Naive B cell (primary cell): ENCODE results near the gene TUBB6. TPM values are rescaled to one million over a fixed set of nuclear protein-coding genes. Genes with fewer than 3 reads are reported as not detected.

ENCODE experiments used
- ATAC-seq, 2 donors: fragments of 150-1000 bp; cut with Tn5 transposase; 2 replicates each; pipeline ENCODE4 v1.10.0; 2021; ENCODE audit warnings: low read depth in 2 of 2, mild to moderate bottlenecking in 2 of 2, moderate library complexity in 2 of 2
- DNase-seq: peaks from one replicate; pipeline ENCODE4 v3.0.0; 2022
- H3K27ac Mint-ChIP-seq, 6 donors: one replicate each; pipeline ENCODE4 v1.8.0; 2020 to 2022; ENCODE audit warnings: mild to moderate bottlenecking in 6 of 6, mixed read lengths in 6 of 6, moderate library complexity in 5 of 6, inconsistent platforms in 2 of 6
- H3K27me3 Mint-ChIP-seq, 3 donors: one replicate each; pipeline ENCODE4 v1.8.0; 2021 to 2022; ENCODE audit warnings: mixed read lengths in 3 of 3, mild to moderate bottlenecking in 1 of 3
- H3K36me3 Mint-ChIP-seq, 2 donors: one replicate each; pipeline ENCODE4 v1.8.0; 2020 to 2022; ENCODE audit warnings: mixed read lengths in 2 of 2, inconsistent platforms in 1 of 2, mild to moderate bottlenecking in 1 of 2
- H3K4me1 Mint-ChIP-seq, 3 donors: one replicate each; pipeline ENCODE4 v1.8.0; 2020 to 2022; ENCODE audit warnings: mixed read lengths in 3 of 3, inconsistent platforms in 1 of 3, mild to moderate bottlenecking in 1 of 3, moderate library complexity in 1 of 3
- H3K4me3 Mint-ChIP-seq, 8 donors: one replicate each; pipeline ENCODE4 v1.8.0; 2020 to 2022; ENCODE audit warnings: mild to moderate bottlenecking in 8 of 8, mixed read lengths in 8 of 8, moderate library complexity in 8 of 8, inconsistent platforms in 2 of 8
- H3K9me3 Mint-ChIP-seq, 7 donors: one replicate each; pipeline ENCODE4 v1.8.0; 2020 to 2022; ENCODE audit warnings: mixed read lengths in 7 of 7, mild to moderate bottlenecking in 5 of 7, inconsistent platforms in 2 of 7, moderate library complexity in 1 of 7
- polyA plus RNA-seq, 6 donors: library from polyadenylated mRNA; unstranded; fragments of 300-500 nt; fragmentation: Illumina TruSeq; gene quantifications; one replicate each; pipeline ENCODE4 v1.2.3, GENCODE V29; 2021; ENCODE audit warnings: low read depth in 6 of 6

The TUBB6 gene
- polyA plus RNA-seq, 6 donors from 2014 or later = 28.3 to 56.7 (median 43.6) TPM

GRCh38 chr18:12299862-12300261 lies 8.2 kb upstream of the TUBB6 start:
- ATAC-seq (no peak), DNase-seq (no peak)
- Mint-ChIP-seq H3K4me3 (no peak overlapping the region), H3K27me3 (peaks cover 13 to 24% (median 16%) of the 10 kb centered on the region in 3 donors), H3K9me3 (peaks cover 0 to 3% (median 0%) of the 10 kb centered on the region in 7 donors), H3K4me1 (no peaks in the 10 kb centered on the region), H3K36me3 (no peaks in the 10 kb centered on the region), H3K27ac (peak overlapping the region in 1 of 6 donors; percentile 32)

DNA sequence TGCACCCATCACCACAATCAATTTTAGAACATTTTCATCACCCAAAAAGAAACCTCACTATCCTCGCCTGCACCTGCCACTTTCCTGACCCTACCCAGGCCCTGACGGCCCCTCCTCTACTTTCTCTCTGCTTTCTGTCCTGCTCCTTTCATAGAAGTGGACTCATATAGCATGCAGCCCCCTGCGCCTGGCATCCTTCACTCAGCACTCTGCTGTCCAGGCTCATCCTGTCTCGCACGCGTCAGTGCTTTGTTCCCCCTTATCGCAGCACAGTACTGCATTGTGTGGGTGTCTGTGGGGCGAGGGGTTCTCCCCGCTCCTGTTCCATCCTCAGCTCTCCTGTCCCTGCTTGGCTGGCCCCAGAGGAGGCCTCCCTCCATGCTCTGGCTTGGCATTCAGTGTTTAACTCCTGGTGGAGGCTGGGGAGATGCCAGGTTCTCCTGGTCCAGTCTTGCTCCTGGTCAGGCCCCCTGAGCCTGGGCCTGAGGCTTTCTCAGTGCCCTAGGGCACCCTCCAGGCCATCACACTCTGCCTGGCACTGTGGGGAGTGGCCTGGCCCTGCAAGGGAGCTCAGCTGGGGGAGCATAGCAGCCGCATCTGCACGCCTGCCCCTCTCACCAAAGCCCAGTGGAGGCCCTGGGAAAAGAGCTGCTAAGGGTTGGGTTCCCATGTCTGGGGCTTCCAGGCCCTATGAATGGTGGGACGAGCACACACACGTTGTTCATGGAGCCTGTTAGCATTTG lies 6.6 kb upstream of the TUBB6 start:
- Mint-ChIP-seq H3K36me3 (no peaks in the 10 kb centered on the region), H3K27ac (no peak overlapping the region)

GRCh38 chr18:12302391-12303147 lies 5.5 kb upstream of the TUBB6 start:
- no peak overlapping the region for H3K27ac Mint-ChIP-seq
- ATAC-seq = no peak
- peaks cover 7 to 18% (median 15%) of the 10 kb centered on the region in 3 donors for H3K4me1 Mint-ChIP-seq
- DNase-seq = no peak
- H3K9me3 Mint-ChIP-seq = peaks cover 0 to 3% (median 0%) of the 10 kb centered on the region in 7 donors
- H3K36me3 Mint-ChIP-seq = no peaks in the 10 kb centered on the region
- peaks cover 20 to 36% (median 22%) of the 10 kb centered on the region in 3 donors for H3K27me3 Mint-ChIP-seq
- peak overlapping the region in 1 of 8 donors; percentile 23 for H3K4me3 Mint-ChIP-seq

More for the DNA sequence above, 6.6 kb upstream of the TUBB6 start:
- H3K9me3 Mint-ChIP-seq = peaks cover 0 to 3% (median 0%) of the 10 kb centered on the region in 7 donors
- peaks cover 13 to 36% (median 22%) of the 10 kb centered on the region in 3 donors for H3K27me3 Mint-ChIP-seq
- DNase-seq = no peak
- ATAC-seq = no peak
- H3K4me3 Mint-ChIP-seq = no peak overlapping the region
- peaks cover 0 to 7% (median 3%) of the 10 kb centered on the region in 3 donors for H3K4me1 Mint-ChIP-seq

GRCh38 chr18:12304351-12305210 lies 3.5 kb upstream of the TUBB6 start:
- Mint-ChIP-seq H3K9me3 (peaks cover 0 to 3% (median 0%) of the 10 kb centered on the region in 7 donors), H3K4me3 (peak overlapping the region in 5 of 8 donors; percentile 5 to 53 (median 24)), H3K4me1 (peaks cover 10 to 26% (median 18%) of the 10 kb centered on the region in 3 donors), H3K36me3 (no peaks in the 10 kb centered on the region), H3K27ac (peak overlapping the region in 1 of 6 donors; percentile 76), H3K27me3 (peaks cover 18 to 25% (median 22%) of the 10 kb centered on the region in 3 donors)
- ATAC-seq (no peak), DNase-seq (no peak)

- peaks cover 0 to 3% (median 0%) of the 10 kb centered on the region in 7 donors for H3K9me3 Mint-ChIP-seq
- peaks cover 13 to 28% (median 22%) of the 10 kb centered on the region in 3 donors for H3K4me1 Mint-ChIP-seq
- H3K4me3 Mint-ChIP-seq = peak overlapping the region in 2 of 8 donors; percentile 5 to 53
- ATAC-seq = no peak
- DNase-seq = no peak
- no peak overlapping the region for H3K27ac Mint-ChIP-seq
- H3K27me3 Mint-ChIP-seq = peaks cover 15 to 22% (median 21%) of the 10 kb centered on the region in 3 donors
- no peaks in the 10 kb centered on the region for H3K36me3 Mint-ChIP-seq
These were observed 2.8 kb upstream of the TUBB6 start for GRCh38 chr18:12305211-12305610.

DNA sequence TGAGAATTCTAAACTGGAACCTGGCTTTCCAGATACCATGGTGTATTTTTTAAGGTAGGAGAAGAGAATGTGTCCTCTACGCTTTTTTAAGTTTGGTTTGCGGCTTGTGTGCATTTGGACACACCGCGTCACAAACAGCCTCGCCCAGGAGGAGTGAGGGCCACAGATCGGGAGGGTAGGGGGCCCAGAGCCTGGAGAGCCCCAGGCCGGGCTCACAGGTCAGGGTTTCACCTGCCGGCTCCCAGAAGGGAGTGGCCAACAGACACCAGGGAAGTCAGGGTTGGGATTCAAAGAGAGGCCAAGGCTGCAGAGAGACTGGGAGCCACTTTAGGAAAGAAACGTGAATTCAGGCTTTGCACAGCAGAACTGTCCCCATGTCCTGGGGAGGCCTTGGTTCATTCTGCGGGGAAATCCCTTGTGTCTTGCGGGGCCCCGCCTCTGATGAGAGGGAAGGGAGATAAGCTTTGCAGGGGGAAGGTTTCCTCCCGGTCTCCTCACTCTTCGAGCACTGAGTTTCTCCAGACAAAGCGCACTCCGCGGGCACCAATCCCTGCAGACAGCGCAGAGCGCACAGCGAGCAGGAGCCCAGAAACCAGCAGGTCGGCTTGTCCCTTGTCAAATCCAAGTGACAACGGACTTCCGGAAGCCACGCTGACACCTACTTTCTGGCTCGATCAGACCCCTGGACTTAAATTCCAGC lies 2.0 kb upstream of the TUBB6 start:
- DNase-seq (no peak), ATAC-seq (no peak)
- Mint-ChIP-seq H3K27ac (peak overlapping the region in 3 of 6 donors; percentile 4 to 77 (median 68)), H3K9me3 (peaks cover 0 to 7% (median 0%) of the 10 kb centered on the region in 7 donors), H3K36me3 (no peaks in the 10 kb centered on the region), H3K4me3 (peak overlapping the region; percentile 75 to 96 (median 92)), H3K4me1 (peaks cover 13 to 28% (median 22%) of the 10 kb centered on the region in 3 donors), H3K27me3 (peaks cover 12 to 22% (median 13%) of the 10 kb centered on the region in 3 donors)

DNA sequence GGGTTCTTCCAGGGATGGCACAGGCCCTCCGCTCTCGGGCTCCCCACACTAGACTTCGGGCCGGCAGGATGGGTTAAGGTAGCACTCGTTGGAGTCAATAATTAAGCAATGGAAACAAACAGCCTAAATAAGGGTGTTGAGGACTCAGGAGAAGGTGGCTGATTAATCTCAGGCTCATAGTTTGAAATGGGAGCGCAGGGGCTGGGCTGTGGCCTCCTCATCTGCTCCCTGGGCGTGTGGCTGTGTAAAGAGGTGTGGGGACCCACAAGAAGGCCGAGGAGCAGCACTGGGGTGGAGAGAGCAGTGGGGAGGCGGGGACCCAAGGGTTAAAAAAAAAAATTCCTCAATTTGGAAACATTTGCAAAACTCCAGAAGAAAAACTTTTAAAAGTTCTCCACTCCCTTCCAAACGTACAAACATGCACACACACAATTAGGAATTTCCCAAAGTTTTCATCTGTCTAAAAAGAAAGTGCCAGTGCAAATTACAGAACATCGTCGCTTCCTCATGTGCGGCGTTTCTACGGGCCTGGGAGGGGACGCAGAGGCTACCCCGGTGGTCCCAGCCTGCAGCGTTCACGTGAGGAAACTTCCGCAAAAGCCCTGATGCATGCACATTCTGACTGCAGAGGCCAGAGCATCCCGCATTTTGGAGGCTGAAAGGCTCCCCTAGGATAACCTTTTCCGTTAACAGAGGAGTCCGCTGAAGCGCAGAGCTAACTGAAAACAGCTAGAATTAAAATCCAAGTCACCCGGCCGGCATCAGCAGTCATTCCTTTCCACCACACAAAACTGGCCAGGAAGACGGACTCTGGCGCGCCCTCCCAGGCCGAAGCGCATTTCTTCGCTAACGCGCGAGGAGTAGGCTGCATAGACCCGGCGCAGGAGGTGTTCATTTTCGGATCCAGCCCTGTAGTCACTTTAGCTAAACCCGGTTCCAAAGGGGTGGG lies 1.0 kb upstream of the TUBB6 start:
- Mint-ChIP-seq H3K27ac (peak overlapping the region; percentile 61 to 96 (median 90)), H3K27me3 (peaks cover 12 to 22% (median 13%) of the 10 kb centered on the region in 3 donors), H3K4me3 (peak overlapping the region; percentile 82 to 97 (median 92)), H3K4me1 (peaks cover 13 to 28% (median 22%) of the 10 kb centered on the region in 3 donors), H3K36me3 (peaks cover 5 to 8% of the 10 kb centered on the region in 2 donors), H3K9me3 (peaks cover 0 to 15% (median 5%) of the 10 kb centered on the region in 7 donors)
- DNase-seq = peak; percentile 47
- ATAC-seq = peak; percentile 42 to 44

- Mint-ChIP-seq H3K27me3 (peaks cover 12 to 22% (median 13%) of the 10 kb centered on the region in 3 donors), H3K4me3 (peak overlapping the region; percentile 70 to 93 (median 84)), H3K27ac (peak overlapping the region in 4 of 6 donors; percentile 29 to 77 (median 61)), H3K9me3 (peaks cover 0 to 23% (median 9%) of the 10 kb centered on the region in 7 donors), H3K36me3 (peaks cover 8 to 10% of the 10 kb centered on the region in 2 donors), H3K4me1 (peaks cover 13 to 32% (median 24%) of the 10 kb centered on the region in 3 donors)
- peak; percentile 45 for DNase-seq
- ATAC-seq = peak; percentile 39 to 52
These were observed 502 bp downstream of the TUBB6 start for GRCh38 chr18:12308386-12309100.

GRCh38 chr18:12309683-12310198 lies 1.7 kb downstream of the TUBB6 start:
- peak overlapping the region in 1 of 6 donors; percentile 66 for H3K27ac Mint-ChIP-seq

DNA sequence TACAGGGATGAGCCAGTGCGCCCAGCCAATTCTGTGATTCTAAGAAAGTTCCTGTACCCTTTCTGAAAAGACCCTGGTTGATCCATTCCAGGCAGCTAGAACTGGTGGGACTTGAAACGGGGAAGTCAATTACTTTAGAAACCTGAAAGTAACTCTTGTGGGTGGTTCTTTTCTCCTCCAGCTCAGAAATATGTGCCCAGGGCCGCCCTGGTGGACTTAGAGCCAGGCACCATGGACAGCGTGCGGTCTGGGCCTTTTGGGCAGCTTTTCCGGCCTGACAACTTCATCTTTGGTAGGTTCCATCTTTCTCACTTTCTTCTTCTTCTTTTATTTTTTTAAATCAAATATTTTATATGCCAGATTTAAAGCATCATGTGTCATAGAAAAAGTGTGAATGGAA lies 2.7 kb downstream of the TUBB6 start:
- Mint-ChIP-seq H3K4me3 (peak overlapping the region in 4 of 8 donors; percentile 50 to 91 (median 58)), H3K9me3 (peaks cover 0 to 25% (median 8%) of the 10 kb centered on the region in 7 donors), H3K27ac (peak overlapping the region in 2 of 6 donors; percentile 67 to 88), H3K36me3 (peaks cover 8 to 10% of the 10 kb centered on the region in 2 donors), H3K4me1 (peaks cover 19 to 47% (median 46%) of the 10 kb centered on the region in 3 donors), H3K27me3 (peaks cover 0 to 7% (median 5%) of the 10 kb centered on the region in 3 donors)
- DNase-seq (no peak), ATAC-seq (no peak)

More at GRCh38 chr18:12309683-12310198, 1.7 kb downstream of the TUBB6 start:
- DNase-seq = no peak
- H3K4me1 Mint-ChIP-seq = peaks cover 13 to 41% (median 36%) of the 10 kb centered on the region in 3 donors
- peaks cover 8 to 10% of the 10 kb centered on the region in 2 donors for H3K36me3 Mint-ChIP-seq
- peaks cover 7 to 14% (median 7%) of the 10 kb centered on the region in 3 donors for H3K27me3 Mint-ChIP-seq
- H3K9me3 Mint-ChIP-seq = peaks cover 0 to 25% (median 9%) of the 10 kb centered on the region in 7 donors
- peak overlapping the region; percentile 70 to 93 (median 84) for H3K4me3 Mint-ChIP-seq
- no peak for ATAC-seq
